ENCODE data around the gene RPL5. TPM values are rescaled to one million over a fixed set of nuclear protein-coding genes. Genes with fewer than 3 reads are reported as not detected.

RPL5 gene
- polyA plus RNA-seq, 1 donor from 2014 or later: 1,645 TPM

GRCh38 chr1:92804721-92805201, 27.1 kb upstream of the RPL5 start:
- no peaks in the 10 kb centered on the region for H3K9me3 ChIP-seq (ENCODE audit: low read length)
- H3F3A ChIP-seq (ENCODE audit: insufficient read depth, low read length, poor library complexity, severe bottlenecking): no peaks in the 10 kb centered on the region
- H2AFZ ChIP-seq (ENCODE audit: low read depth, low read length): no peak overlapping the region
- no peaks in the 10 kb centered on the region for H4K20me1 ChIP-seq (ENCODE audit: insufficient read depth)
- no peak overlapping the region for H3K27ac ChIP-seq (ENCODE audit: low read length)
- no peak overlapping the region for H3K4me3 ChIP-seq (ENCODE audit: low read length)
- TF ChIP-seq TAF1 (IDR thresholded peaks at IDR 0.05; ENCODE audit: low read depth): no peak
- TF ChIP-seq RAD21 (conservative IDR thresholded peaks at IDR 0.05): no peak
- TF ChIP-seq POLR2AphosphoS5 (IDR thresholded peaks at IDR 0.05): no peak
- no peak for TF ChIP-seq MXI1 (conservative IDR thresholded peaks at IDR 0.05; ENCODE audit: poor library complexity, severe bottlenecking)
- no peak for TF ChIP-seq REST (IDR thresholded peaks at IDR 0.05; ENCODE audit: borderline replicate concordance)
- TF ChIP-seq CTCF (IDR thresholded peaks at IDR 0.05; ENCODE audit: poor library complexity, severe bottlenecking): no peak
- no peak for TF ChIP-seq EZH2 (IDR thresholded peaks at IDR 0.05; ENCODE audit: borderline replicate concordance, insufficient read depth, low read length, poor library complexity, severe bottlenecking)
- no peak for TF ChIP-seq SMC3 (conservative IDR thresholded peaks at IDR 0.05; ENCODE audit: poor library complexity)
- TF ChIP-seq EP300 (conservative IDR thresholded peaks at IDR 0.05; ENCODE audit: poor library complexity, severe bottlenecking): no peak
- H3K4me2 ChIP-seq (ENCODE audit: low read length): no peak overlapping the region
- no peak overlapping the region for H3K9ac ChIP-seq (ENCODE audit: low read length)
- no peaks in the 10 kb centered on the region for H3K27me3 ChIP-seq (ENCODE audit: insufficient read depth, low read depth, low read length)
- H3K79me2 ChIP-seq (replicated peaks; ENCODE audit: insufficient read depth, low read length): no peaks in the 10 kb centered on the region
- H3K36me3 ChIP-seq (ENCODE audit: insufficient read depth, low read length): no peaks in the 10 kb centered on the region
- no peaks in the 10 kb centered on the region for H3K9me2 ChIP-seq (ENCODE audit: insufficient read depth, low read length)

DNA sequence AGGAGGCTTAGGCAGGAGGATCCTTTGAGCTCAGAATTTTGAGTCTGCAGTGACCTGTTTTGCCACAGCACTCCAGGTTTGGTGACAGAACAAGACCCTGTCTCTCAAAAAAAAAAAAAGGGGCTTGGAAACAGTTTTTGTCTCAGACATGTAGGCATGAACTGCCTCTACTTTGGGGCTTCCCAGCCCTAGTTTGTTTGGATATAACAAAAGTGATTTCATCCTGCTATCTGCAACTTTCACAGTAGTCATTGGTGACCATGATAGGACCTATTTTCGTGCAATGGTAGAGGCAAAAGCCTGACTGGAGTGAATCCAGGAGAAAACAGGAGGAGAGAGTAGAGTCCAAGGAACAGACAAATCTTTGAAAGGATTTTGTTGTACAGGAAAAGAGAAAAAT, 26.6 kb upstream of the RPL5 start:
- no peaks in the 10 kb centered on the region for H4K20me1 ChIP-seq (ENCODE audit: insufficient read depth)
- H3K9me3 ChIP-seq (ENCODE audit: low read length): no peaks in the 10 kb centered on the region
- no peak for TF ChIP-seq RAD21 (conservative IDR thresholded peaks at IDR 0.05)
- no peak for TF ChIP-seq EZH2 (IDR thresholded peaks at IDR 0.05; ENCODE audit: borderline replicate concordance, insufficient read depth, low read length, poor library complexity, severe bottlenecking)
- TF ChIP-seq EP300 (conservative IDR thresholded peaks at IDR 0.05; ENCODE audit: poor library complexity, severe bottlenecking): no peak
- no peak for TF ChIP-seq SMC3 (conservative IDR thresholded peaks at IDR 0.05; ENCODE audit: poor library complexity)
- no peak for TF ChIP-seq POLR2AphosphoS5 (IDR thresholded peaks at IDR 0.05)
- TF ChIP-seq CTCF (IDR thresholded peaks at IDR 0.05; ENCODE audit: poor library complexity, severe bottlenecking): no peak
- no peak for TF ChIP-seq TAF1 (IDR thresholded peaks at IDR 0.05; ENCODE audit: low read depth)
- TF ChIP-seq REST (IDR thresholded peaks at IDR 0.05; ENCODE audit: borderline replicate concordance): no peak
- no peak for TF ChIP-seq MXI1 (conservative IDR thresholded peaks at IDR 0.05; ENCODE audit: poor library complexity, severe bottlenecking)
- no peak overlapping the region for H3K4me3 ChIP-seq (ENCODE audit: low read length)
- no peak overlapping the region for H3K27ac ChIP-seq (ENCODE audit: low read length)
- H3K9me2 ChIP-seq (ENCODE audit: insufficient read depth, low read length): no peaks in the 10 kb centered on the region
- H3K9ac ChIP-seq (ENCODE audit: low read length): no peak overlapping the region
- no peak overlapping the region for H2AFZ ChIP-seq (ENCODE audit: low read depth, low read length)
- H3K79me2 ChIP-seq (replicated peaks; ENCODE audit: insufficient read depth, low read length): no peaks in the 10 kb centered on the region
- no peaks in the 10 kb centered on the region for H3F3A ChIP-seq (ENCODE audit: insufficient read depth, low read length, poor library complexity, severe bottlenecking)
- no peak overlapping the region for H3K4me2 ChIP-seq (ENCODE audit: low read length)
- H3K36me3 ChIP-seq (ENCODE audit: insufficient read depth, low read length): no peaks in the 10 kb centered on the region
- H3K27me3 ChIP-seq (ENCODE audit: insufficient read depth, low read depth, low read length): no peaks in the 10 kb centered on the region

Measured in neural cell (in vitro differentiated cells).